H9 (cell line): Measurements from ENCODE around the gene SLC5A1. TPM values are rescaled to one million over a fixed set of nuclear protein-coding genes. Genes with fewer than 3 reads are reported as not detected.

Source experiments
- DNase-seq: peaks from one replicate; pipeline ENCODE4 v3.0.0-alpha.2; 2017
- H2AFZ ChIP-seq: one replicate; pipeline ENCODE4 v1.6.1; 2013; ENCODE audit warnings: mild to moderate bottlenecking, low read length, control low read depth, moderate library complexity
- H2AK5ac ChIP-seq: 2 replicates; pipeline ENCODE4 v1.6.1; 2013; ENCODE audit warnings: low read length, control low read depth, mixed read lengths; ENCODE audit not compliant: insufficient read length
- H2BK120ac ChIP-seq: one replicate; pipeline ENCODE4 v1.6.1; 2013; ENCODE audit warnings: low read depth, mild to moderate bottlenecking, low read length, control low read depth, inconsistent platforms; ENCODE audit not compliant: poor library complexity, severe bottlenecking
- H2BK12ac ChIP-seq: 2 replicates; pipeline ENCODE4 v1.6.1; 2013; ENCODE audit warnings: low read length, control low read depth, mixed read lengths, low read depth; ENCODE audit not compliant: insufficient read length
- H2BK15ac ChIP-seq: 2 replicates; pipeline ENCODE4 v1.6.1; 2013; ENCODE audit warnings: low read depth, low read length, control low read depth
- H2BK20ac ChIP-seq: one replicate; pipeline ENCODE4 v1.6.1; 2013; ENCODE audit warnings: low read depth, mild to moderate bottlenecking, low read length, control low read depth, inconsistent platforms; ENCODE audit not compliant: poor library complexity, severe bottlenecking
- H2BK5ac ChIP-seq: 2 replicates; pipeline ENCODE4 v1.6.1; 2013; ENCODE audit warnings: low read length, control low read depth, mixed read lengths; ENCODE audit not compliant: insufficient read length
- H3K14ac ChIP-seq: 2 replicates; pipeline ENCODE4 v1.6.1; 2013; ENCODE audit warnings: low read length, control low read depth; ENCODE audit not compliant: insufficient read depth
- H3K18ac ChIP-seq: 2 replicates; pipeline ENCODE4 v1.6.1; 2013; ENCODE audit warnings: low read depth, mild to moderate bottlenecking, mixed read lengths, low read length, control low read depth; ENCODE audit not compliant: insufficient read length
- H3K23ac ChIP-seq: 2 replicates; pipeline ENCODE4 v1.6.1; 2013; ENCODE audit warnings: low read length, control low read depth, mixed read lengths, low read depth; ENCODE audit not compliant: insufficient read length
- H3K23me2 ChIP-seq: 2 replicates; pipeline ENCODE4 v1.6.1; 2013; ENCODE audit warnings: low read depth, mild to moderate bottlenecking, mixed read lengths, low read length, control low read depth; ENCODE audit not compliant: insufficient read length, poor library complexity, severe bottlenecking
- H3K27ac ChIP-seq: 2 replicates; pipeline ENCODE4 v1.5.1; 2013; ENCODE audit warnings: low read length, control low read depth, mixed read lengths, low read depth; ENCODE audit not compliant: insufficient read length
- H3K27me3 ChIP-seq: 2 replicates; pipeline ENCODE4 v1.6.1; 2013; ENCODE audit warnings: low read length, control low read depth, inconsistent platforms; ENCODE audit not compliant: insufficient read depth
- H3K4ac ChIP-seq: 2 replicates; pipeline ENCODE4 v1.6.1; 2013; ENCODE audit warnings: low read depth, mild to moderate bottlenecking, control low read depth, inconsistent platforms, low read length, moderate library complexity
- H3K4me1 ChIP-seq: 2 replicates; pipeline ENCODE4 v1.6.1; 2013; ENCODE audit warnings: low read length, control low read depth, inconsistent platforms; ENCODE audit not compliant: insufficient read depth
- H3K4me2 ChIP-seq: 2 replicates; pipeline ENCODE4 v1.6.1; 2013; ENCODE audit warnings: low read length, control low read depth, mixed read lengths; ENCODE audit not compliant: insufficient read length, insufficient read depth
- H3K56ac ChIP-seq: 2 replicates; pipeline ENCODE4 v1.6.1; 2013; ENCODE audit warnings: low read depth, mild to moderate bottlenecking, mixed read lengths, low read length, control low read depth; ENCODE audit not compliant: insufficient read length
- H3K79me1 ChIP-seq: 2 replicates; pipeline ENCODE4 v1.6.1; 2013; ENCODE audit warnings: low read depth, mild to moderate bottlenecking, moderate library complexity, low read length, control low read depth, inconsistent platforms; ENCODE audit not compliant: insufficient read depth, poor library complexity, severe bottlenecking
- H3K79me2 ChIP-seq: 2 replicates; pipeline ENCODE4 v1.6.1; 2013; ENCODE audit warnings: low read length, control low read depth, inconsistent platforms; ENCODE audit not compliant: insufficient read depth
- H3K9ac ChIP-seq: 2 replicates; pipeline ENCODE4 v1.6.1; 2013; ENCODE audit warnings: low read length, control low read depth, mixed read lengths; ENCODE audit not compliant: insufficient read length; ENCODE audit errors: extremely low read depth
- H3K9me3 ChIP-seq: one replicate; pipeline ENCODE4 v1.6.1; 2013; ENCODE audit warnings: low read depth, low read length, inconsistent platforms; ENCODE audit not compliant: control insufficient read depth
- H3T11ph ChIP-seq: one replicate; pipeline ENCODE4 v1.6.1; 2013; ENCODE audit warnings: mild to moderate bottlenecking, low read length, control low read depth, inconsistent platforms
- H4K20me1 ChIP-seq: one replicate; pipeline ENCODE4 v1.6.1; 2013; ENCODE audit not compliant: control insufficient read depth, insufficient read length, insufficient read depth
- H4K5ac ChIP-seq: 2 replicates; pipeline ENCODE4 v1.6.1; 2013; ENCODE audit warnings: low read depth, mild to moderate bottlenecking, mixed read lengths, low read length, control low read depth; ENCODE audit not compliant: insufficient read length
- H4K8ac ChIP-seq: replicated peaks from 2 replicates; pipeline ENCODE4 v1.6.1; 2013; ENCODE audit warnings: low read length, control low read depth, mixed read lengths, low read depth; ENCODE audit not compliant: insufficient read length
- H4K91ac ChIP-seq: 2 replicates; pipeline ENCODE4 v1.6.1; 2013; ENCODE audit warnings: low read depth, mild to moderate bottlenecking, moderate library complexity, mixed read lengths, low read length, control low read depth; ENCODE audit not compliant: insufficient read length
- H3K27ac Mint-ChIP-seq, 3 experiments: 2 replicates in 2 of 3; 3 replicates in 1 of 3; pipeline ENCODE4 v1.8.0; 2020 to 2021; ENCODE audit warnings: mixed read lengths in 3 of 3, mild to moderate bottlenecking in 1 of 3, moderate library complexity in 1 of 3
- H3K27me3 Mint-ChIP-seq: 2 replicates; pipeline ENCODE4 v1.8.0; 2021; ENCODE audit warnings: low read depth, mild to moderate bottlenecking, moderate library complexity, mixed read lengths
- H3K36me3 Mint-ChIP-seq, 3 experiments: 2 replicates in 2 of 3; 3 replicates in 1 of 3; pipeline ENCODE4 v1.8.0; 2020 to 2021; ENCODE audit warnings: low read depth in 3 of 3, mixed read lengths in 3 of 3; ENCODE audit not compliant: insufficient read depth in 1 of 3
- H3K4me1 Mint-ChIP-seq, 2 experiments: 2 replicates each; pipeline ENCODE4 v1.8.0; 2020; ENCODE audit warnings: mixed read lengths in 2 of 2
- H3K4me3 Mint-ChIP-seq, 2 experiments: 2 replicates in 1 of 2; 3 replicates in 1 of 2; pipeline ENCODE4 v1.8.0; 2020 to 2021; ENCODE audit warnings: mild to moderate bottlenecking in 2 of 2, mixed read lengths in 2 of 2, moderate library complexity in 1 of 2
- H3K9me3 Mint-ChIP-seq, 2 experiments: 2 replicates in 1 of 2; 3 replicates in 1 of 2; pipeline ENCODE4 v1.8.0; 2020; ENCODE audit warnings: mild to moderate bottlenecking in 2 of 2, mixed read lengths in 2 of 2, moderate library complexity in 1 of 2
- WGBS: extraction: QIAGEN DNeasy Blood & Tissue Kit; methylation state at CpG from one replicate; pipeline ENCODE4 v1.1.7; 2013; ENCODE audit warnings: missing lambda C conversion rate, low lambda C conversion rate, mixed read lengths; ENCODE audit not compliant: insufficient read length; ENCODE audit errors: extremely low coverage; 5-methylcytosine and 5-hydroxymethylcytosine counted together
- total RNA-seq: library from RNA; stranded (reverse); gene quantifications from 2 replicates; pipeline ENCODE4 v1.2.1, GENCODE V29; 2021
- TF ChIP-seq, protein P1 (sequence below): fragments of 200-600 bp; sonication (generic); conservative IDR thresholded peaks from 3 replicates; pipeline ENCODE4 v1.8.0; 2021; ENCODE audit warnings: antibody characterized with exemption, mild to moderate bottlenecking

SLC5A1 gene
- total RNA-seq, 1 experiment from 2014 or later = not detected

DNA sequence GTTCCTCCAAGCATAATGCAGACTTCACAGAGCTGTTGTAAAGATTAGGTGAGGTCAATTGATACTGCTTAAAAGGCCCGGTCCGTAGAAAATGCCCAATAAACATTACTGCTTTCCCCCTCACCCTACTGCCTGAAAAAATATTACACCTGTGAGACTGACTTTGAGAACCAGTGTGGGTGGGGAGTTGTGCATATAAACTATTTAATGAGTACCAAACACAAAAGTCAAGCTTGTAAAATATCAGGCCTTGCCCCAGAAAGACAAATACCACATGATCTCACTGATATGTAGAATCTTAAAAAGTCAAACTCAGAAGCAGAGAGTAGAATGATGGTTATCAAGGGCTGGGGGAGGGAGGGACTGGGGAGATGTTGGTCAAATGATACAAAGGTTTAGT lies 69.3 kb downstream of the SLC5A1 start:
- H3K27ac Mint-ChIP-seq = no peak overlapping the region
- TF ChIP-seq, protein P1, sequence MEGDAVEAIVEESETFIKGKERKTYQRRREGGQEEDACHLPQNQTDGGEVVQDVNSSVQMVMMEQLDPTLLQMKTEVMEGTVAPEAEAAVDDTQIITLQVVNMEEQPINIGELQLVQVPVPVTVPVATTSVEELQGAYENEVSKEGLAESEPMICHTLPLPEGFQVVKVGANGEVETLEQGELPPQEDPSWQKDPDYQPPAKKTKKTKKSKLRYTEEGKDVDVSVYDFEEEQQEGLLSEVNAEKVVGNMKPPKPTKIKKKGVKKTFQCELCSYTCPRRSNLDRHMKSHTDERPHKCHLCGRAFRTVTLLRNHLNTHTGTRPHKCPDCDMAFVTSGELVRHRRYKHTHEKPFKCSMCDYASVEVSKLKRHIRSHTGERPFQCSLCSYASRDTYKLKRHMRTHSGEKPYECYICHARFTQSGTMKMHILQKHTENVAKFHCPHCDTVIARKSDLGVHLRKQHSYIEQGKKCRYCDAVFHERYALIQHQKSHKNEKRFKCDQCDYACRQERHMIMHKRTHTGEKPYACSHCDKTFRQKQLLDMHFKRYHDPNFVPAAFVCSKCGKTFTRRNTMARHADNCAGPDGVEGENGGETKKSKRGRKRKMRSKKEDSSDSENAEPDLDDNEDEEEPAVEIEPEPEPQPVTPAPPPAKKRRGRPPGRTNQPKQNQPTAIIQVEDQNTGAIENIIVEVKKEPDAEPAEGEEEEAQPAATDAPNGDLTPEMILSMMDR = no peak
- no CpG with 5 or more reads among the region's 2 CpGs for WGBS
- Histone ChIP-seq H4K20me1 (no peaks in the 10 kb centered on the region), H3K9me3 (no peaks in the 10 kb centered on the region), H3K4me1 (no peaks in the 10 kb centered on the region), H3K23ac (no peak overlapping the region), H3K4me2 (no peak overlapping the region), H2AK5ac (no peak overlapping the region), H3K27ac (no peak overlapping the region), H3T11ph (no peak overlapping the region), H4K91ac (no peak overlapping the region), H3K27me3 (no peaks in the 10 kb centered on the region), H3K79me2 (no peaks in the 10 kb centered on the region), H2BK12ac (no peak overlapping the region), H2BK20ac (no peak overlapping the region), H3K23me2 (no peaks in the 10 kb centered on the region), H3K9ac (no peak overlapping the region), H2BK15ac (no peak overlapping the region), H4K8ac (no peak overlapping the region), H3K18ac (no peak overlapping the region), H2AFZ (no peak overlapping the region), H3K56ac (no peak overlapping the region), H2BK120ac (no peak overlapping the region), H3K14ac (no peak overlapping the region), H4K5ac (no peak overlapping the region), H3K79me1 (no peaks in the 10 kb centered on the region), H2BK5ac (no peak overlapping the region), H3K4ac (no peak overlapping the region)
- H3K4me3 Mint-ChIP-seq = no peak overlapping the region
- H3K9me3 Mint-ChIP-seq = no peaks in the 10 kb centered on the region
- H3K27me3 Mint-ChIP-seq = peaks cover 83% of the 10 kb centered on the region
- H3K36me3 Mint-ChIP-seq = no peaks in the 10 kb centered on the region
- DNase-seq = no peak
- no peaks in the 10 kb centered on the region for H3K4me1 Mint-ChIP-seq
